K562 (cell line): ENCODE data around the gene HS3ST4. TPM values are rescaled to one million over a fixed set of nuclear protein-coding genes. Genes with fewer than 3 reads are reported as not detected.
"Not testable (repeated sequence)": the region's sequence is repeated elsewhere in the genome, so short reads cannot be mapped to it uniquely, and the experiment has no call there.

Experiments used
- ATAC-seq: fragments of 200-7000 bp; cut with Tn5 transposase; 3 replicates; pipeline ENCODE4 v1.9.1; 2020; ENCODE audit warnings: moderate library complexity
- BruUV-seq: library from RNA; stranded (reverse); fragments of 400-500 nt; replicated peaks from 2 replicates; lab custom pipeline; 2021; lab: Mats Ljungman, UMichigan
- CTCF ChIA-PET: fragments of 300-600 bp; formaldehyde crosslinking; extraction: SDS; loops from one replicate; lab custom pipeline; 2021; ENCODE audit warnings: low intra/inter-chr PET ratio; lab: Yijun Ruan, JAX
- POLR2A ChIA-PET: fragments of 300-600, 350-650 bp; sonication (Branson Sonifier 250); formaldehyde crosslinking; extraction: SDS; loops from one replicate; lab custom pipeline; 2021; ENCODE audit warnings: antibody characterized with exemption, inconsistent platforms; lab: Yijun Ruan, JAX
- DNase-seq, 4 experiments: peaks; one replicate each; pipeline versions ENCODE4 v3.0.0 to v3.0.0-alpha.2; 2011 to 2018; ENCODE audit warnings: low spot score in 3 of 4, mixed read lengths in 3 of 4; ENCODE audit errors: extremely low read depth in 1 of 4
- FAIRE-seq: peaks from 2 replicates; lab custom pipeline; 2011; peaks lifted over from hg19 to GRCh38; lab: Jason Lieb, UNC
- H2AFZ ChIP-seq: 2 replicates; pipeline ENCODE4 v1.6.0; 2011; ENCODE audit warnings: low read depth, low read length, control low read depth, inconsistent platforms
- H3K27ac ChIP-seq: fragments of 200-600 bp; 3 replicates; pipeline ENCODE4 v1.8.0; 2011; ENCODE audit warnings: low read depth, mild to moderate bottlenecking, control low read depth, inconsistent platforms, low read length, moderate library complexity, mixed read lengths; ENCODE audit errors: extremely low read depth
- H3K27me3 ChIP-seq, 2 experiments: fragments of 300-600 bp in 1 of 2; 2 replicates in 1 of 2; 3 replicates in 1 of 2; pipeline versions ENCODE4 v1.6.0 to v1.8.0; 2011; ENCODE audit warnings: inconsistent platforms in 2 of 2, low read length in 2 of 2, mild to moderate bottlenecking in 1 of 2, mixed read lengths in 1 of 2, moderate library complexity in 1 of 2; ENCODE audit not compliant: control insufficient read depth in 2 of 2, insufficient read depth in 2 of 2
- H3K36me3 ChIP-seq: fragments of 300-600 bp; 3 replicates; pipeline ENCODE4 v1.8.0; 2011; ENCODE audit warnings: mild to moderate bottlenecking, low read length, inconsistent platforms; ENCODE audit not compliant: control insufficient read depth, insufficient read depth
- H3K4me1 ChIP-seq, 2 experiments: fragments of 200-600 bp in 1 of 2; replicated peaks in 1 of 2; 2 replicates in 1 of 2; 3 replicates in 1 of 2; pipeline versions ENCODE4 v1.5.1 to v1.8.0; 2011; ENCODE audit warnings: inconsistent platforms in 2 of 2, low read length in 2 of 2, mild to moderate bottlenecking in 1 of 2, mixed read lengths in 1 of 2, moderate library complexity in 1 of 2; ENCODE audit not compliant: control insufficient read depth in 2 of 2, insufficient read depth in 2 of 2
- H3K4me2 ChIP-seq: 2 replicates; pipeline ENCODE4 v1.6.1; 2011; ENCODE audit warnings: low read length, control low read depth, inconsistent platforms, mixed read lengths; ENCODE audit not compliant: insufficient read depth
- H3K4me3 ChIP-seq: fragments of 200-600 bp; sonication (generic), shearing (Covaris generic); 2 replicates; pipeline ENCODE4 v1.5.1; 2016; ENCODE audit warnings: control low read depth, inconsistent platforms
- H3K79me2 ChIP-seq: fragments of 200-600 bp; 3 replicates; pipeline ENCODE4 v1.8.0; 2011; ENCODE audit warnings: low read length, inconsistent platforms; ENCODE audit not compliant: control insufficient read depth, insufficient read depth
- H3K9ac ChIP-seq, 2 experiments: 2 replicates each; pipeline versions ENCODE4 v1.6.0 to v1.6.1; 2011; ENCODE audit warnings: low read depth in 2 of 2, low read length in 2 of 2, control low read depth in 1 of 2, inconsistent platforms in 1 of 2, mild to moderate bottlenecking in 1 of 2, mixed read lengths in 1 of 2; ENCODE audit not compliant: insufficient read depth in 1 of 2
- H3K9me1 ChIP-seq: one replicate; pipeline ENCODE4 v1.6.0; 2011; ENCODE audit warnings: inconsistent platforms, mild to moderate bottlenecking, low read length, moderate library complexity; ENCODE audit not compliant: control insufficient read depth, insufficient read depth
- H3K9me3 ChIP-seq: replicated peaks from 2 replicates; pipeline ENCODE4 v1.5.1; 2011; ENCODE audit warnings: low read depth, low read length, inconsistent platforms; ENCODE audit not compliant: control insufficient read depth, insufficient read depth
- H4K20me1 ChIP-seq: replicated peaks from 2 replicates; pipeline ENCODE4 v1.6.1; 2011; ENCODE audit warnings: low read length, inconsistent platforms, mixed read lengths; ENCODE audit not compliant: control insufficient read depth, insufficient read depth
- PATZ1 ChIP-seq: fragments of 250-450 bp; sonication (Bioruptor Pico); IDR thresholded peaks from 2 replicates; pipeline ENCODE4 v1.5.0; 2020; ENCODE audit warnings: mild to moderate bottlenecking, borderline replicate concordance
- WGBS: fragments of 100-300 bp; shearing (Covaris generic); methylation state at CpG from one replicate; pipeline ENCODE4 v1.1.6; 2016; ENCODE audit warnings: low coverage, mixed read lengths; ENCODE audit not compliant: insufficient coverage; ENCODE audit errors: missing lambda C conversion rate; 5-methylcytosine and 5-hydroxymethylcytosine counted together
- in situ Hi-C: fragments of 300-500 bp; cut with MboI; formaldehyde crosslinking; loops from 4 replicates; pipeline ENCODE4 v1.15.0; 2018; ENCODE audit warnings: inconsistent platforms, mixed read lengths
- intact Hi-C: fragments of 100-400 bp; cut with micrococcal nuclease; formaldehyde crosslinking; loops from 2 replicates; pipeline ENCODE4 v1.14.2; 2022
- polyA plus RNA-seq, 8 experiments: library from polyadenylated mRNA; depleted of rRNA in 4 of 8; stranded (reverse) in 5 of 8; unstranded in 3 of 8; fragments of >200 nt; fragmentation: Nextera tagmentation in 2 of 8; fragmentation: Illumina TruSeq in 1 of 8; extraction: Ambion mirVana in 2 of 8; extraction: Trizol in 1 of 8; gene quantifications; 2 replicates each; pipeline versions ENCODE4 v1.2.1 to v1.2.3, GENCODE V29; 2011 to 2014; ENCODE audit warnings: inconsistent platforms in 1 of 8, missing spikeins in 1 of 8
- total RNA-seq, 7 experiments: library from RNA; depleted of rRNA in 6 of 7; stranded (reverse); fragments of >200 nt in 6 of 7; fragmentation: Illumina TruSeq in 2 of 7; extraction: Trizol in 2 of 7; gene quantifications; 2 replicates each; pipeline versions ENCODE4 v1.2.1 to v1.2.3, GENCODE V29; 2011 to 2021; ENCODE audit warnings: low replicate concordance in 1 of 7

HS3ST4 gene
- total and polyA plus RNA-seq, 9 of the 15 experiments (the other 6 are each of a cell fraction or from before 2014, with no cell fraction given) = not detected

GRCh38 chr16:26031286-26031685 lies 339.5 kb downstream of the HS3ST4 start (continued):
- TF ChIP-seq PATZ1 (CRISPR knock-in tag) = no peak

GRCh38 chr16:26032661-26033060 lies 340.9 kb downstream of the HS3ST4 start:
- H3K79me2 ChIP-seq, H2AFZ ChIP-seq, DNase-seq, in situ Hi-C loops, BruUV-seq, H3K4me2 ChIP-seq, H4K20me1 ChIP-seq, H3K27ac ChIP-seq, H3K9ac ChIP-seq, H3K36me3 ChIP-seq, intact Hi-C loops, H3K27me3 ChIP-seq, H3K9me1 ChIP-seq, H3K9me3 ChIP-seq, POLR2A ChIA-PET, H3K4me3 ChIP-seq, FAIRE-seq, ATAC-seq, CTCF ChIA-PET, H3K4me1 ChIP-seq: not testable (repeated sequence)
- WGBS = under 1% methylated on average over 17 of the region's 18 CpGs
